Measurements from ENCODE around the gene LOXL3. TPM values are rescaled to one million over a fixed set of nuclear protein-coding genes. Genes with fewer than 3 reads are reported as not detected.
A peak's percentile ranks its signal among the peaks of the same experiment; 100 is the strongest.

The LOXL3 gene
- total RNA-seq, 1 donor from 2014 or later, result 17.6 TPM

DNA sequence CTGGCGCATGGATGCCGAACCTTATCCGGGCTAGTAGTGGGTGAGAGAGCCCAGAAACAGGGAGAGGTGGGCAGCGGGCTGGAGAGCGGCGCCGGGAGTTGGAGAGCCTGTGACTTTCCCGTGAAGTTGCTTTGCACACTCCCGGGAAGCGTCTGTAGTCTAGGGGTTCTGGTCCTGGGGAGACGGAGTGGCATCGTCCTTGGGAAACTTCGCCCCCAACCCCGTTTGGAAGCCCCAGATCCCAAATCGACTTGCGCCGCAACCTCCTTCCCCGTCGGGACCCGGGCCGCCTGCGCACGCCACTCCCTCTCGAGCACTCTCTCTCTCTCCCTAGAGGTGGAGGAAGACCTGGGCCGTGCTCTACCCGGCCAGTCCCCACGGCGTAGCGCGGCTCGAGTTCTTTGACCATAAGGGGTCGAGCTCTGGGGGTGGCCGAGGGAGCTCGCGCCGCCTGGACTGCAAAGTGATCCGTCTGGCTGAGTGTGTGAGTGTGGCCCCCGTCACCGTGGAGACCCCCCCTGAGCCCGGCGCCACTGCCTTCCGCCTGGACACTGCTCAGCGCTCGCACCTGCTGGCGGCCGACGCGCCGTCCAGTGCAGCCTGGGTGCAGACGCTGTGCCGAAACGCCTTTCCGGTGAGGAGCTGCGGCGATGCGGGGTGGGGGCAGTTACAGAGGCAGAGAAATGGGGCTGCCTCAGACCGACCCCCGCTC lies 1.2 kb upstream of the LOXL3 start:
- Histone ChIP-seq H3K27me3 (ENCODE audit: insufficient read depth, low read length) (no peaks in the 10 kb centered on the region), H3K4me3 (ENCODE audit: insufficient read depth, low read depth, low read length) (peak overlapping the region; percentile 85), H3K36me3 (ENCODE audit: insufficient read depth, low read length) (no peaks in the 10 kb centered on the region), H3K79me2 (ENCODE audit: insufficient read depth, low read length) (peaks cover 57% of the 10 kb centered on the region), H3K9me3 (ENCODE audit: insufficient read depth, low read depth, low read length) (no peaks in the 10 kb centered on the region), H4K20me1 (ENCODE audit: insufficient read depth, low read length) (peaks cover 16% of the 10 kb centered on the region), H3K9ac (ENCODE audit: low read length) (peak overlapping the region; percentile 82), H2AFZ (ENCODE audit: low read depth, low read length) (peak overlapping the region; percentile 80), H3K4me2 (ENCODE audit: low read length) (peak overlapping the region; percentile 90), H3K4me1 (ENCODE audit: insufficient read depth, low read length) (peaks cover 19% of the 10 kb centered on the region), H3K27ac (ENCODE audit: low read depth, low read length) (peak overlapping the region; percentile 53)
- peak overlapping the region; percentile 53 for H3K27ac Mint-ChIP-seq (ENCODE audit: unreplicated experiment)
- no peak for TF ChIP-seq EZH2 (IDR thresholded peaks at IDR 0.05; ENCODE audit: insufficient read depth, low read length)
- TF ChIP-seq, protein P1, sequence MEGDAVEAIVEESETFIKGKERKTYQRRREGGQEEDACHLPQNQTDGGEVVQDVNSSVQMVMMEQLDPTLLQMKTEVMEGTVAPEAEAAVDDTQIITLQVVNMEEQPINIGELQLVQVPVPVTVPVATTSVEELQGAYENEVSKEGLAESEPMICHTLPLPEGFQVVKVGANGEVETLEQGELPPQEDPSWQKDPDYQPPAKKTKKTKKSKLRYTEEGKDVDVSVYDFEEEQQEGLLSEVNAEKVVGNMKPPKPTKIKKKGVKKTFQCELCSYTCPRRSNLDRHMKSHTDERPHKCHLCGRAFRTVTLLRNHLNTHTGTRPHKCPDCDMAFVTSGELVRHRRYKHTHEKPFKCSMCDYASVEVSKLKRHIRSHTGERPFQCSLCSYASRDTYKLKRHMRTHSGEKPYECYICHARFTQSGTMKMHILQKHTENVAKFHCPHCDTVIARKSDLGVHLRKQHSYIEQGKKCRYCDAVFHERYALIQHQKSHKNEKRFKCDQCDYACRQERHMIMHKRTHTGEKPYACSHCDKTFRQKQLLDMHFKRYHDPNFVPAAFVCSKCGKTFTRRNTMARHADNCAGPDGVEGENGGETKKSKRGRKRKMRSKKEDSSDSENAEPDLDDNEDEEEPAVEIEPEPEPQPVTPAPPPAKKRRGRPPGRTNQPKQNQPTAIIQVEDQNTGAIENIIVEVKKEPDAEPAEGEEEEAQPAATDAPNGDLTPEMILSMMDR (IDR thresholded peaks at IDR 0.05; ENCODE audit: insufficient read depth, low read depth, low read length), result no peak
- peaks cover 5% of the 10 kb centered on the region for H3K27me3 Mint-ChIP-seq (ENCODE audit: low read depth, unreplicated experiment)
- H3K4me3 Mint-ChIP-seq (ENCODE audit: unreplicated experiment), result peak overlapping the region; percentile 95
- peaks cover 6% of the 10 kb centered on the region for H3K4me1 Mint-ChIP-seq (ENCODE audit: low read depth, unreplicated experiment)
- no peaks in the 10 kb centered on the region for H3K9me3 Mint-ChIP-seq (ENCODE audit: unreplicated experiment)
- DNase-seq (ENCODE audit: low read depth), result no peak
- FAIRE-seq, result no peak
- H3K36me3 Mint-ChIP-seq (ENCODE audit: low read depth, unreplicated experiment), result no peaks in the 10 kb centered on the region

DNA sequence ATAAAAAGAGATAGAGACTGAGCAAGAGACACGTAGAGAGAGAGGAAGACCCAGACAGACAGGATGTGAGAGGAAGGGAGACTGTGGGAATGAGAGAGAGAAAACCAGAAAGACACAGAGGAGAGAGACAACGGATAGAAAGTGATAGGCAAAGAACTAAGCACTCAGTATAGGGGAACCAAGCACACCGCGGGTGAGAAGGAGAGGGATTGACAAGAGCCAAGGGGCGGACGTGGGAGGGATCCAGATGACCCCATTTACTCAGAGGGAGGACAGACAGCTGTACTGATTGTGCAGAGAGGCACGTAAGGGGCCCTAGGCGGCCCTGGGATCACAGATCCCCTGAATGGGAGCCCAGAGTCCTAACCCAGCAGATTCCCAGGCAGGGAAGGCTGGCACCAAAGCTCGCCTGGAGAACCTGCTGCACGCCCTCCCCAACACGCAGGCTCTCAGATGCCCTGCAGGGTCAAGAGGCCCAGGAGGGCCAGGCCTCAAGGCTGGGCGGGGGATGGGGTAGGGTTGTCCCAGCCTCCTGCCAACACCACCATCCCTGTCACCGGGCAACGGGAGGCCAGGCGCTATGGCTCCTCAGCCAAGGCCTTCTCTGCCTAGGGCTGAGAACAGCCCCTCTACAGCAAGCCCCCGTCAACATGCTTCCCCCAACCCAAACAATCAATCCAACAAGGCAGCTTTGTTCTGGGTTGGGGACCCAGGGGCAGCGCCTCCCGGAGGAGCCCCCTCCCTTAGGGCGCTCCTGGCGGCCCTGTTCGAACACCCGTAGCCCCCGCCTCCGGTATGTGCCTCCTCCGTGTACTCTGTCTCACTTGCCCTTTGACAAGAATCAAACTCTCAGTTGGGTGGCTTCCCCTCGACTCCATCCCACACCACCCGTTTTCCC lies 579 bp downstream of the LOXL3 start:
- peaks cover 7% of the 10 kb centered on the region for H3K27me3 Mint-ChIP-seq (ENCODE audit: low read depth, unreplicated experiment)
- H3K9me3 ChIP-seq (ENCODE audit: insufficient read depth, low read depth, low read length), result no peaks in the 10 kb centered on the region
- H3K4me3 Mint-ChIP-seq (ENCODE audit: unreplicated experiment), result peak overlapping the region; percentile 94
- H4K20me1 ChIP-seq (ENCODE audit: insufficient read depth, low read length), result peaks cover 16% of the 10 kb centered on the region
- H3K79me2 ChIP-seq (ENCODE audit: insufficient read depth, low read length), result peaks cover 67% of the 10 kb centered on the region
- no peaks in the 10 kb centered on the region for H3K36me3 ChIP-seq (ENCODE audit: insufficient read depth, low read length)
- peak overlapping the region; percentile 36 for H3K27ac Mint-ChIP-seq (ENCODE audit: unreplicated experiment)
- H3K4me3 ChIP-seq (ENCODE audit: insufficient read depth, low read depth, low read length), result peak overlapping the region; percentile 85
- peak overlapping the region; percentile 82 for H3K9ac ChIP-seq (ENCODE audit: low read length)
- FAIRE-seq, result no peak
- H3K36me3 Mint-ChIP-seq (ENCODE audit: low read depth, unreplicated experiment), result no peaks in the 10 kb centered on the region
- H2AFZ ChIP-seq (ENCODE audit: low read depth, low read length), result peak overlapping the region; percentile 85
- peak overlapping the region; percentile 90 for H3K4me2 ChIP-seq (ENCODE audit: low read length)
- H3K4me1 Mint-ChIP-seq (ENCODE audit: low read depth, unreplicated experiment), result peaks cover 9% of the 10 kb centered on the region
- H3K4me1 ChIP-seq (ENCODE audit: insufficient read depth, low read length), result peaks cover 33% of the 10 kb centered on the region
- DNase-seq (ENCODE audit: low read depth), result no peak
- no peaks in the 10 kb centered on the region for H3K9me3 Mint-ChIP-seq (ENCODE audit: unreplicated experiment)
- no peak for TF ChIP-seq EZH2 (IDR thresholded peaks at IDR 0.05; ENCODE audit: insufficient read depth, low read length)
- TF ChIP-seq, protein P1 (IDR thresholded peaks at IDR 0.05; ENCODE audit: insufficient read depth, low read depth, low read length), result no peak
- H3K27ac ChIP-seq (ENCODE audit: low read depth, low read length), result peak overlapping the region; percentile 82
- no peaks in the 10 kb centered on the region for H3K27me3 ChIP-seq (ENCODE audit: insufficient read depth, low read length)

Data from astrocyte (in vitro differentiated cells and primary cell).